ENCODE data around the gene WDR87.
"Not testable (repeated sequence)": the region's sequence is repeated elsewhere in the genome, so short reads cannot be mapped to it uniquely, and the experiment has no call there.

The WDR87 gene

GRCh38 chr19:37930416-37930815, 24.0 kb upstream of the WDR87 start:
- DNase-seq = no peak

GRCh38 chr19:37929355-37929923, 23.0 kb upstream of the WDR87 start:
- no peak for DNase-seq

GRCh38 chr19:37928527-37929286, 22.3 kb upstream of the WDR87 start:
- no peak for DNase-seq

- DNase-seq = no peak
These were observed 20.3 kb upstream of the WDR87 start for GRCh38 chr19:37926711-37927110.

GRCh38 chr19:37926255-37926654, 19.9 kb upstream of the WDR87 start:
- DNase-seq = no peak

GRCh38 chr19:37925212-37925611, 18.8 kb upstream of the WDR87 start:
- DNase-seq = no peak

GRCh38 chr19:37924573-37924972, 18.2 kb upstream of the WDR87 start:
- not testable (repeated sequence) for DNase-seq

GRCh38 chr19:37920591-37921450, 14.4 kb upstream of the WDR87 start:
- DNase-seq = no peak

GRCh38 chr19:37914908-37915307, 8.5 kb upstream of the WDR87 start:
- no peak for DNase-seq

- no peak for DNase-seq
These were observed 3.3 kb upstream of the WDR87 start for GRCh38 chr19:37909661-37910199.

- peak; percentile 77 to 86 for DNase-seq
These were observed 1.5 kb upstream of the WDR87 start for GRCh38 chr19:37907735-37908455.

GRCh38 chr19:37906869-37907734, 708 bp upstream of the WDR87 start, which contains the start of gene SIPA1L3:
Gene SIPA1L3, plus strand, starts transcription at chr19:37907208. Its CDS starts 174,358 bp downstream, at chr19:38081566.
- DNase-seq = peak; percentile 96 to 99

GRCh38 chr19:37903096-37903495, 3.3 kb downstream of the WDR87 start:
- DNase-seq = no peak

- peak; percentile 92 for DNase-seq
These were observed 3.7 kb downstream of the WDR87 start for GRCh38 chr19:37902668-37903067.

- no peak for DNase-seq
These were observed 6.4 kb downstream of the WDR87 start for GRCh38 chr19:37899966-37900365.

- DNase-seq = no peak
These were observed 6.9 kb downstream of the WDR87 start for GRCh38 chr19:37899453-37899852.

- no peak for DNase-seq
These were observed 10.2 kb downstream of the WDR87 start for GRCh38 chr19:37896180-37896579.

GRCh38 chr19:37893845-37894575, 12.4 kb downstream of the WDR87 start:
- DNase-seq = no peak

GRCh38 chr19:37886571-37886970, 19.8 kb downstream of the WDR87 start:
- DNase-seq = no peak

- no peak for DNase-seq
These were observed 21.0 kb downstream of the WDR87 start for GRCh38 chr19:37885392-37885791.

GRCh38 chr19:37877147-37877546, 29.2 kb downstream of the WDR87 start:
- no peak for DNase-seq
